HuH-7 (cell line): ENCODE measurements around the gene ASF1B.

ENCODE experiments used
- DNase-seq: peaks from one replicate; pipeline ENCODE4 v3.0.0; 2011; ENCODE audit warnings: low spot score

Gene ASF1B

DNA sequence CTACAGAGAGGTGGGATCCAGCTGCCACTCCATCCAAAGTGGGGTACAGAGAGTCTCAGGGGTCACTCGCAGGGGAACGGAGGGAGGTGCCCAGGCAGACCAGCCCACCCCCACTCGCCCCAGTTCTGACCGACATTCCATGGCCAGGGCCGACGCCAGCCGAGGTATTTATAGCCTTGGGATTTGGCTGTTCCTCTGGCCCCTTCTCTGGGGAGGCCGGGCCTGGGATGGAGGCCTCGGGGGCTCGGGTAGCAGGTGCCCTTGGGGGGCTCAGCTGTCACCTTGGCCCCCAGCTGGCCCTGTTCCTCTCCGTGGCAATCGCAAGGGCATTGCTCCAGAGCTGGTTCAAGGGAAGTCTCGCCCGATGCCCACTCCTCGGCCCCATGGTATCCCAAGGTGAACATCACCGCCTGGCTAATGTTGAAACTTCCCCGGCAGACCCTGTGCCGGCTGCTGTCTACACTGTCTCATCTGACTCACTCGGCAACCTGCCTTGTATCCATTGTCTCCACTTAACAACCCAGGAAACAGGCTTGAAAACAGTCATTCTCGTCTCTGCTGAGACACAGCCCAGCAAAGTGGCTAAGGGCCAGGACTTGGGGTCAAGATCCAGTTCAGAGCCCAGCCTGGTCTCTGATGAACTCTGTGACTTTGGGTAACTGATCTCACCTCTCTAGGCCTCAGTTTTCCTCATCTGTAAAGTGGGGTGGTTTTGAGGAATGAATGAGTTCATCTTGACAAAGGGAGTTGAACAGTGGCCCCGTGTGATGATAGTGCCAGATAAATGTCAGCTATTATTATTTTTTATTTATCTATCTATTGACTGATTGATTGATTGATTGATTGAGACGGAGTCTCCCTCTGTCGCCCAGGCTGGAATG, 28.6 kb downstream of the ASF1B start:
- DNase-seq = no peak

DNA sequence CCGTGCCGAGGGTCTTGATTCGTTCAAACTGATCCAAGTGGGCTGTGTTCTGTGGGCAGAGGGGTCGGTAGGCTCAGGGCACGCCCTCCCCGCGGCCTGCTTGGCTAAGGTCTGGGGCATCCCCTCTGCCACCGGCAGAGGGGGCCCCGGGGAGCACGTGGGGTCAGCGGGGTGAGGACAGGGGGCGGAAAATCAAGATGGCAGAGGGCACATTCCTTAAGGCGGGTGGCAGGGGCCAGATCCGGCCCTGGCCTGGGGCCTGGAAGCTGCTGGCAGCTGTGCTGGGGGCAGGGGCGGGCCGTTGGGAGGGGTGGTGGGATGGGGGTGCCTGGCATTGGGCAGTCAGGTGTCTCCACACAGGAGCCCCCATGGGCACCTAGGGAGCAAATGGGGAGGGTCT, 29.5 kb downstream of the ASF1B start:
- no peak for DNase-seq

DNA sequence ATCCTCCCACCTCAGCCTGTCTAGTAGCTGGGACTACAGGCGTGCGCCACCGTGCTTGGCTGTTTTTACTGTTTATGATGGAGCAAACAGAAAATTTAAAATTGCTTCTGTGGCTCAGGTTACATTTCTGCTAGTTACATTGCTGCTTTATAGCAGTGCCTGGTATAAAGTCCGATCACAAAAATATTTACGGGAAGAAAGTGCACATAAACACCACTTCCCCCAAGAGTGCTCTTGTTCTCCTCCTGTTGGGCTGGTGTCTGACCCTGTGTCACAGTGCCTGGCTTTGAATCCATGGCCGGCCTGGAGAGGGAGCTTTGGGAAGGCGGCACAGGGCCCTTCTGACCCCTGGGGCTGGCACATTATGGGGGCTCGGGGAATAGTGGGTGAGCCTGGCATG, 30.7 kb downstream of the ASF1B start:
- DNase-seq = no peak

DNA sequence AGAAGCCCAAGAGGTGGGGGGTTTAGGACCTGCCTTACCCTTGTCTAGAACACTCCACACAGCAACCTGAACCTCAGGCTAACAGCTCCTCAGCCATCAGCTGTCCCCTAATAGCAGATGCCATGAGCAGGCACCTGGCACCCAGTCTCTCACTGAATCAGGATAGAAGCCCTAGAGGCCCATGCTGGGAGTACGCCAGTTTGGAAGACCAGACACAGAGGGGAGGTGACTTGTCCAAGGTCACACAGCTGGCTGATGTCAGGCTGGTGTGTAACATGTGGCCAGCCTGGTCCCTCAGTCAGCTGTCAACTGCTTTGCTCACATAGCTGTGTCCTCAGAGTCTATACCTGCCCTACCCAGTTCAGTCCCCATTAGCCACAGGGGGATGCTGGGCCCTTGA, 33.1 kb downstream of the ASF1B start:
- no peak for DNase-seq

DNA sequence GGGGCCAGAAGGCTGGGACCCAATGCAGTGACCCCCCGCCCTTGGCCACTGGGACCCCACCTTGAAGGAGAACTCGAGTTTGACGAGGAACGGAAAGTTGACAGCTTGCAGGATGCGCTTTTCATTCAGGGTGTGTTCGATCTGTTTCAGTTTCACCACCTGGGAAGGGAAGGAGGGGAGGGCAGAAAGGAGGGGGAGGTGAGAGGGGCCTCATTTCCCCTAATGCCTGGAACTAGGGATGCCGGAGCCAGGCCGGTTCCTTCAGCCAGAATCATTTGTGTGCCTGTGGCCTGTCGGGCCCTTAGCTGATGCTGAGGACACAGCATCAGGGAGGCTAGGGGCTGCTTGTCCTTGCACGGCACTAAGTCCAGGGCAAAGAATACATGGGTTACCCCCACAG, 33.6 kb downstream of the ASF1B start:
- DNase-seq = no peak

DNA sequence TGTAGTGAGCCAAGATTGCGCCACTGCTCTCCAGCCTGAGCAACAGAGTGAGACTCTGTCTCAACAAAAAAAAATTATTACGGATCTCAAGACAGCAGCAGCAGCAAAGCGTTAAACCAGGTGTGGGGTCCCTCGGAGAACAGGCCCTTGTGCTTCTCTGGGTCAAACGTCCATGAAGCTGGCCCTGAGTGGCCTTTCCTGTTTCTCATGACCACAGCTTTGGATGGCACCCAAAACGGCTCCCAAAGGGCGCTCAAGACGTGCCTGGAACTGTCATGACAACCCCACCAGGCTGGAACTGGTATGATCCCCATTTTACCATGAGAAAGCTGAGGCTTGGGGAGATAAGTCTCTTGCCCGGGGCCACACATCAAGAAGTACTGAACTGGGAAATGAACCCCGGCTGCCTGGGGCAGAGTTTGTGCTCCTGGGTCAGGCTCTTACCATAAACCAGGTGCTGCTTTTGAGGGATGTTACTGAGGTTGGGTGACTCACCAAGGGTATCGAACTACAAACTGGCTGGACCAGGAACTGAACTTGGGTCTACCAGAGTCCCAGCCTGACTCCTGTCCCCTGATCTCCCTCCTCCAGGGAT, 34.2 kb downstream of the ASF1B start:
- DNase-seq = no peak

DNA sequence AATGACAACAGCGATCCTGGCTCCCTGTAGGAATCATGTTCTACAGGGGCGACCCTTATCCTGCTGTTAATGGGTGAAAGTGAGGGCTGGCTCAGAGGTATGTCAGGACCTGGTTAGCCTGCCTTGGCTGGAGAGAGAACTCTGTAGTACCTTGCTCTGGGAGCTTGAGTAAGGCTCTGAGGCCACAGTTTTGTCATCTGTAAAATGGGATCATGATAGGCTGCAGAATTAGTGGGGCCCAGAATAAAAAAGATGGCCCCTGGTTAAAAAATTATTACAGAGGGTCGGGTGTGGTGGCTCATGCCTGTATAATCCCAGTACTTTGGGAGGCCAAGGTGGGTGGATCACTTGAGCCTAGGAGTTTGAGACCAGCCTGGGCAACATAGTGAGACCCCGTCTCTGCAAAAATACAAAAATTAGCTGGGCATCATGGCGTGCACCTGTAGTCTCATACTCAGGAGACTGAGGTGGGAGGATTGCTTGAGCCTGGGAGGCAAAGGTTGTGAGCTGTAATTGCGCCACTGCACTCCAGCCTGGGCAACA, 35.3 kb downstream of the ASF1B start:
- no peak for DNase-seq

DNA sequence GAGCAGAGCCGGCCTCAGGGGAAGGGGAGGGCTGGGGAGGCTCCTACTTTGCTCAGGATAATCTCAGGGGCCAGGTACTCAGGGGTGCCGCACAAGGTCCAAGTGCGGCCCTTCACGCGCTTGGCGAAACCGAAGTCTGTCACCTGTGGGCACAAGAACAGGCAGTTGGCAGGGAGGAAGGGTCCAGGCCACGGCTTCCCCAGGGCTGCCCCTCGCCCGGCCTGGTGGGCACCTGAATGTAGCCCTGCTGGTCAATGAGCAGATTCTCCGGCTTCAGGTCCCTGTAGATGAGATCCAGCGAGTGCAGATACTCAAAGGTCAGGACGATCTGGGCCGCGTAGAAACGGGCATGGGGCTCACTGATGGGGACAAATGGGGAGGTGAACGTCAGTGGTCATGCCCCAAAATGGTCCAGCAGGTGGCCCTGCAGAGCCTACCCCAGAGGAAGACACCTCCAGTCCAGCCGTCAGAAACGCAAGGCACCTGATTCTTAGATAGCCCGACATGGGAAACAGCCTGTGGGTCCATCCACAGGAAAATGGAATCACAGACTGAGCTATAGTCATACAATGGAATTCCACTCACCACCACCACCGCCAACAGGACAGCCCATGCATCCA, 38.7 kb downstream of the ASF1B start:
- no peak for DNase-seq

DNA sequence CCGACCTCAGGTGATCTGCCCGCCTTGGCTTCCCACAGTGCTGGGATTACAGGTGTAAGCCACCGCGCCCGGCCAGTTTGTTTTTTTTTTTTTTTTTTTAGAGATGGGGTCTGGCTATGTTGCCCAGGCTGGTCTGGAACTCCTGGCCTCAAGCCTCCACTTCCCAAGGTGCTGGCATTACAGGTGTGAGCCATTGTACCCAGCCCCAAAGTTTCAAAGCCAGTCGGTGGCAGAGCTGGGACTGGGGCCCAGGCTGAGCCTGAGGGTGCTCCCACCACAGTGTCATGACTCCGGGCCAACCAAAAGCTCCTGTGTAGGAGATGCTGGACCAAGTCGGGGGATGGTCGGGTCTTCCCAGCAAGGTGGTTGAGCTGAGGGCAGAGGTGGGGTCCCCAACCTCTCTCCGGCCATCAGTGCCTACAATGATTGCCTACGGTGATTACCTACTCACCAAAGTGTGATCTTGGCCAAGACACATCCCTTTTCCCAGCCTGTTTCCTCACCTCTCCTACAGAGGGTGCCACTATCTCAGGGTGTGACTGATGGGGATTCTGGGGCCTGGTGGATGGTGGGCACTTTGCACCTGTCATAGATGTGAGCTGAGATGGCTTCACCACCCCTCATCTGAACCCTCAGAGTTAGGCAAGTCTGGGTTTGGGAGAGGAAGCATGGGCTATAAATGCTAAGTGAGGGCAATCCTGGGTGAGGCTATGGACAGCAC, 40.0 kb downstream of the ASF1B start:
- no peak for DNase-seq

DNA sequence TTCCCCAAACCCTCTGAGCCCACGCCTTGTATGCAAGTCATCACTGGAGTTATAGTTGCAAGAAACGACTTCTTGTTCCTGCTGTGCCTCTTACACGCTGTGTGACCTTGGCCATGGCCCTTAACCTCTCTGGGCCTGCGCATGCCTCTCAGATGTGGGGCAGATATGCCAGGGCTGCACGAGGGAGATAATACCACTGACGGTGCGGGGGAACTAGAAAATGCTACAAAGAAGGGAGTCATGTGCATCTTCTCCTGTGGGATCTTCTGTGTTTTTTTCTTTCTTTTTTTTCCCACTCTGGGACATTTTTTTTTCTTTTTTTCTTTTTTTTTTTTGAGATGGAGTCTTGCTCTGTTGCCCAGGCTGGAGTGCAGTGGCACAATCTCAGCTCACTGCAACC, 41.5 kb downstream of the ASF1B start:
- no peak for DNase-seq

DNA sequence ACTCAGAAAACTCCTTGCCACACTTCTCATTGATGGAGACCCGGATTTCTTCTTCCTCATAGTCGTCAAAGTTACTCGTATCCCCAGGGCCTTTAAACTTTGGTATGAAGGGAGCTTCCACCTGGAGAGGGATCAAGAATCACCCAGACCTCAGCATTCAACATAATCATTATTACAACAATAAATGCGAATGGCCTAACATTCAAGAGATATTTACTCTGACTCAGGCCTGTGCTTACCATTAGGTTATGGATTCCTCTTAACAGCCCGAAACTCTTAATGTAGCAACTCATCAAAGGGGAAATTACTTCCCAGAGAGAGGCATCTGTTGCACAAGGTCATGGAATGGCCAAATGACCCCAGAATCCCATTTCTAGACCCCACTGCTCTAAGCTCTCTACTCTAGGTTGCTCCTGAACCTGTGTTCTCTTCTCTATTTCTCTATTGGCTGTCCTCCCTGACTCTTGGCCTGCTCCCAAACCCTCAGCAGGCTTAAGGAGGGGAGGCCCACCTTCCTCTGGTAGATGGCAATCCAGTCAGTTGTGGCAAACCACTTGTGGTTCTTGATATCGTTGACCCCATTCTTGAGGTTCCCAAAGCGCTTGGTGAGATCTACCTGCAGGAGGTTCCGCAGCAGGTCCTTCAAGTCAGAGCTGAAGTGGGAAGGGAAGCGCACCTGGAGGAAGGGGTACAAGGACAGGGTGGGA, 43.1 kb downstream of the ASF1B start:
- no peak for DNase-seq

DNA sequence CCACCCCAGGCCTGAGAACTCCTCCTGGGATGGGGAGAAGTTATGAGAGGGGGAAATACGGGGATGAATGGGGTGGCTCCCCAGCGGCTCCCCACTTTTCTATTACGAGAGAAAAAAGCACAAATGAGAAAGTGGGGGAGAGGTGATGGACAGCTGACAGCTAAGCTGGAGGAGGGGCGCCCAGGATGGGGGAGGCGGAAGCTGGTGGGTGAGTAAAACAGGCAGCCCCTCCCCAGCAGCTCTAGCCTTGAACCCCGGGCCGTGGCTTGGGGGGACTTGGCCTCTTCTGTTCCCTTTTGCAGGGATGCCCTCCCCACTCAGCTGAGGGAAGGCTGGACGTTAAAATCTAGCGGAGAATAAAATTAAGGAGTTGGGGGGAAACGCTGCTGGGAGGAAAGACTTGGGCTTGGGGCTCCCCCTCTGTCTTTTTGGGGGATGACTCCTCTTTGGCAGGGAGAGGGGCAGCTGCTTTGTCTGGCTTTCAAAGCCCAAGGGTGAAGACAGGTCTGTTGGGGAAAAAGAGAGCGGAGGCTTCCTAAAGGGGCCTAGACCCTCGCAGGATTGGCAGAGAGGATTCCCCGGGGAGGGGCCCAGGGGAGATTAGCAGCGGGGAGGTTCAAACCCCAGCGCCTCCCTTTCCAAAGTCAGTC, 44.5 kb downstream of the ASF1B start:
- DNase-seq = no peak

DNA sequence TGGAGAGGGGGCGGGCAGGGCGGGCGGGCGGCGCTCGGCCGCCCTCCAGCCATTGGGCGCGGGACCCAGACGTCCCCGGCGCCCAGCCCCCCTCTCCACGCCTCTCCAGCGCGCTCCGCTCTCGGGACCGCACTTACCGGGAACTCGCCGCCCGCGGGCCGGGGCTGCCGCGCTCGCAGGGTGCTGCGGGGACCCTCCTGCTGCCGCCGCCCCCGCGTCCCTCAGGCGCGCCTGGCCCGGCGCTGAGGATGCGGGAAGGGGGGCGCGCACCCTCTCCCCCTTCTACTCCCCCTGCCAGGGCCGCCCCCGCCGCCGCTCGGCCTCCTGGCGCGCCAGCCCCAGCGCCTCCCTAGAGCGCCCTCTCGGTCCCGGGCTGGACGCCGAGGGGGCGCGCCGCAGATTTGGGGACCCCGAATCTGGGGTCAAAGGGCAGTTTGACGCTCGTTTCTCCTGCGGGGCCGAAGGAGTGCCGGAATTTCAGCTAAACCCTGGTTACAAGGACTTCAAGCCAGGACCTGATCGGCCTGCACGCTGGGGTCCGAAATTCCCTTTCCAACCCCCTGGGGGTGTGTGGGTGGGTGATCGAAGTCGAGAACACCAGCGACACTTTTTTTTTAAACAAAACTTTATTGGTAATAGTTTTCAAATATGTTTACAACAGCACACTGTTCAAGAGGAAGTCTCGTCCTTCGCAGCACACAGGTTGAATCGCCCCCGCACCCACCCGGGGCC, 45.1 kb downstream of the ASF1B start:
- DNase-seq = peak; percentile 76

DNA sequence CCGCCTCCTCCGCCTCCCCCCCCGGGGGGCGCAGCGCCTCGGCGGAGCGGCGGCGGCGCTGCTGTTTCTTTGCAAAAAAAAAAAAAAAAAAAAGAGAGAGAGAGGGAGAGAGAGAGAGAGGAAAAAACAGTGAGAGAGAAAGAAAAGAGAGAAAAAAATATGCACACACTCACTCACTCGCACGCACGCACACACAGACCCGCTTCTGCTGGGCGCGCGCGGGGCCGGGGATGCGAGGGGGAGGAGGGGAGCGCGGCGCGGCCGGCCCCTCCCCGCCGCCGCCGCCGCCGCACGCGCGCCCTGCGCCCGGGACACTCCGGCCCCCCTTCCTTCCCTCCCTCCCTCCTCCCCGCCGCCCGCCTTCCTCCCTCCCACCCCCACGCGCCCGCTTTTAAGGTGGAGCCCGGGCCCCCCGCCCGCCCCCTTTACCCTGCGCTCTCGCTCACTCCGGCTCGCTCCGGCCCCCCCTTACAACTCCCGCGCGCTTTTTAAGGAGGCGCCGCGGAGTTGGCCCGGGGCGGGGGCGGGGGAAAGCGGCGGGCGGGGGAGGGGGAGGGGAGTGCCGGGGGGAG, 45.8 kb downstream of the ASF1B start, which contains the start of gene SAMD1:
Gene SAMD1 (minus strand): TSS at position 243 of the 572 bp plus-strand sequence.
- DNase-seq = peak; percentile 66

DNA sequence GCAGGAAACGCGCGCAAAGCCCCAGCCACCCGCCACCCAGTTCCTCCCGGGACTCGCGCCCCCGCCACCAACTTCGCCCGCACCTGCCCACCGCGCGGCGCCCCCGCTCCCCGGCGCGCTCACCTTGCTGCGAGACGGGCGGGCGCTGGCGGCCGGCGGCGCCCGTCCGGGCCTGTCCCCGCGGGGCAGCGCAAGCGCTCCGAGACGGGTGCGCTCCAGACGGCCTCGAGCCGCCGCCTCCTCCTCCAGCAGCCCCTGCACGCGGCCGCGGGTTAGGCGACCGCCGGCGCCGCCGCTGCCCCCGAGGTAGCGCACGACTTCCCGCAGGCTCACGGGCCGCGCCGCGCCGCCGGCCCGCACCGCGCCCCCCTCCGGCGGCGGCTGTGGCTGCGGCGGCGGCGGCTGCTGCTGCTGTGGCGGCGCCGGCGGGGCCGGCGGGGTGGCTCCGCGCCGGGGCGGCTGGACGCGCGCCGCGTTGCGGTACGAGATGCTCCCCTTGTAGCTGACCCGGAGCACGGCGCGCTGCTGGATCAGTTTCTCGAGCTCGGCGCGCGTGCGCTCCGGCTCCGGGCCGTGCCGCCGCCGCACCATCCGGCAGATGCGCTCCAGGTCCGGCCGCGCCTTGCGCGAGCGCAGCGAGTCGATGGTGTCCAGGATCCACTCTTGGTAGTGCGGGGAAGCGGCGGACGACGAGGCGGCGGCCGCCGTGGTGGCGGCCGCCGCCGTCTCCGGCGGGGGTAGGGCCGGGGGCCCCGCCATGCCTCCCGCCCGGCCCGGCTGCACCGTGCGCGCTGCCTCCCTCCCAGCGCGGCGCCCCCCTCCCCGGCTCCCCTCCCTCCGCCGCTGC, 46.5 kb downstream of the ASF1B start:
- peak; percentile 44 for DNase-seq

DNA sequence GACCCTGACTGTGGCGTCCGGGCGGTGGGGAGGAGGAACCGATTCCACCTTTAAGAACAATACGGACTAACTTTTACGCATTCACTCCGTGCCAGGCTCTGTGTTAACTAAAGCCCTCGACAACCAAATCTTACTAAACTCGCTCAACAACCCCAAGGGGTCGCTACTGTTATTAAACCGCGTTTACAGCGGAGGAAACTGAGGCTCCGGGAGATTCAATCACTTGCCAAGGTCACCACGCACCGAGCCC, 47.1 kb downstream of the ASF1B start:
- no peak for DNase-seq

DNA sequence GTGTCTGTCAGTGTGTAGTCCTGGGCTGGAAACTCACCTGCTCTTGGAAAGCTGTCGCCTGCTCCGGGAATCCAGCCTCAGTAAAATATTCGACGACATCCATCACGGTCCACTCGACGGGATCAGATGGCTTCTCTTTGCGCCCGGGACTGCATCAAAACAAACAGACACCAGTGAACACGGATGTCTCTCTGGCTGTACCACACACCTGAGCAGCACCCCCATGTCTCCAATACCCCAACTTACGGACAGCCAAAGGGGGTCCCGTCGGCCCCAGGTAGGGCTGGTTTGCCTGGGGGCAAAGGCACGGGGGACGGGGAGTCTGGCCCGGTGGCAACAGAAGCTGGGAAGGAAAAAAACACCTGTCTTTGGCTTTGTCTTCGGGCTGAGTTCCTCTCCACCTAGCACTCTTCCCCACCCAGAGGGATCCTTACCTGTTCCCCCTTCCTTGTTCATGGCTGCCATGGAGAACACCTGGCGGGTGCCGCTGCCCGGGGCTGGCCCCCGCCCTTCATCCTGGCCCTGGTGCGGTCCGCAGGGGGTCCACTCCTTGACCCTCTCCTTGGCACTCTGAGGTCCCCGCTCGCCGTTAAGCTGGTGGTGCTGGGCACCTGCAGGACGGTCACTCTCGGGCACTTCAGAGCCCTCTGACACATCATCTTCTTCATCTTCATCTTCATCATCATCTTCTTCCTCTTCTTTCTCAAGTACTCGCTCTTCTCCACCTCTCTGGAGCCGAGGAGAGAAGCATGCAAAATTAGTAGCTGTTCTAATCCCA, 47.6 kb downstream of the ASF1B start:
- no peak for DNase-seq

DNA sequence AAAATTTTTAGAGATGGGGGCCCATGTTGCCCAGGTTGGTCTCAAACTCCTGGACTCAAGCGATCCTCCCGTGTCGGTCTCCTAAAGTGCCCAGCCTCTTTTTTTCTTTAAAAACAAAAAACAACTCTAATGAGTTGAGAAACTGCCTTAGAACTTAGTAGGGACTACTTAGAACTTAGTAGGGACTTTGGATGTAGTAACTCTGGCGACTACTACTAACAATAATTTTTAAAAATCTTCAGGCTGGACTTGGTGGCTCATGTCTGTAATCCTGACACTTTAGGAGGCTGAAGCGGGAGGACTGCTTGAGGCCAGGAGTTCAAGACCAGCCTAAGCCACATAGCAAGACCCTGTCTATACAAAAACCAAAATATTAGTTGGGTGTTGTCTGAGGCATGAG, 50.3 kb downstream of the ASF1B start:
- no peak for DNase-seq
